Loucy (cell line): ENCODE results near the gene NME3.

Experiments used
- H2AFZ ChIP-seq: fragments of 200-600 bp; sonication (generic); 2 replicates; pipeline ENCODE4 v1.6.0; 2016; ENCODE audit warnings: antibody characterized with exemption, mild to moderate bottlenecking, low read length, moderate library complexity
- H3F3A ChIP-seq: fragments of 200-600 bp; 2 replicates; pipeline ENCODE4 v1.6.0; 2016; ENCODE audit warnings: antibody characterized with exemption, low read depth, mild to moderate bottlenecking
- H3K27me3 ChIP-seq: fragments of 200-600 bp; sonication (generic); 2 replicates; pipeline ENCODE4 v1.6.1; 2014; ENCODE audit warnings: low read length, mild to moderate bottlenecking; ENCODE audit not compliant: insufficient read depth, poor library complexity, severe bottlenecking
- H3K36me3 ChIP-seq: fragments of 200-600 bp; sonication (generic); 2 replicates; pipeline ENCODE4 v1.6.1; 2016; ENCODE audit warnings: low read length; ENCODE audit not compliant: insufficient read depth
- H3K4me1 ChIP-seq: fragments of 200-600 bp; sonication (generic); 2 replicates; pipeline ENCODE4 v1.5.1; 2014; ENCODE audit warnings: low read length, mild to moderate bottlenecking; ENCODE audit not compliant: insufficient read depth, poor library complexity, severe bottlenecking
- H3K4me2 ChIP-seq: fragments of 200-600 bp; sonication (generic); 2 replicates; pipeline ENCODE4 v1.6.0; 2014; ENCODE audit warnings: antibody characterized with exemption, low read length, low read depth, mild to moderate bottlenecking; ENCODE audit not compliant: poor library complexity, severe bottlenecking
- H3K4me3 ChIP-seq: fragments of 200-600 bp; sonication (generic); 2 replicates; pipeline ENCODE4 v1.5.1; 2014; ENCODE audit warnings: low read length, mild to moderate bottlenecking, mixed read lengths; ENCODE audit not compliant: poor library complexity, severe bottlenecking
- H3K79me2 ChIP-seq: fragments of 200-600 bp; sonication (generic); 2 replicates; pipeline ENCODE4 v1.6.1; 2014; ENCODE audit warnings: low read length; ENCODE audit not compliant: insufficient read depth
- H3K9ac ChIP-seq: fragments of 200-600 bp; sonication (generic); 2 replicates; pipeline ENCODE4 v1.6.0; 2014; ENCODE audit warnings: mild to moderate bottlenecking, low read depth, low read length, moderate library complexity; ENCODE audit not compliant: poor library complexity, severe bottlenecking
- H3K9me2 ChIP-seq: fragments of 200-600 bp; sonication (generic); replicated peaks from 2 replicates; pipeline ENCODE4 v1.6.1; 2016; ENCODE audit warnings: low read depth, low read length, mixed read lengths
- H3K9me3 ChIP-seq: fragments of 200-600 bp; sonication (generic); 2 replicates; pipeline ENCODE4 v1.6.1; 2014; ENCODE audit warnings: mild to moderate bottlenecking, antibody characterized with exemption, low read length, low read depth; ENCODE audit not compliant: insufficient read depth
- H4K20me1 ChIP-seq: fragments of 200-600 bp; sonication (generic); 2 replicates; pipeline ENCODE4 v1.6.0; 2014; ENCODE audit warnings: antibody characterized with exemption, low read length, mild to moderate bottlenecking; ENCODE audit not compliant: insufficient read depth, poor library complexity, severe bottlenecking
- EZH2phosphoT487 ChIP-seq: fragments of 200-600 bp; IDR thresholded peaks from 2 replicates; pipeline ENCODE4 v1.6.1; 2018; ENCODE audit warnings: antibody characterized with exemption, mild to moderate bottlenecking, moderate library complexity, borderline replicate concordance
- TF ChIP-seq, protein P1 (sequence below): fragments of 200-600 bp; sonication (generic); conservative IDR thresholded peaks from 2 replicates; pipeline ENCODE4 v1.5.1; 2014; ENCODE audit warnings: mild to moderate bottlenecking, antibody characterized with exemption, low read length

Gene NME3

DNA sequence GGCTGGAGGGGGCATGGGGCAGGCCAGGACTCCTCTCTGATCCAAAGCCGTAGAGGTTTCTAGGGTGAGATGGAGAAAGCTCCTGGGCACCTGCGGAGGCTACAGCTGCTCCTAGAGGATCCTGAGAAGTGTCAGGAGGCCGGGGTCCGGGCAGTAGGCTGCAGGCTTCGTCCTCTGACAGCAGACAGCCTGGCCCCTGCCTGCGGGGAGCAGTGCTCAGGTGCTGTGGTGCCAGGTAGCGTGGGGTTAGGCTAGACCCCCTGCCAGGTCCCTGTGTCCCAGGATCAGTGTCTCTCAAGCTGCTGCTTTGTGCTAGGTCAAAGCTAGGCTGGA, 3.1 kb upstream of the NME3 start:
- Histone ChIP-seq H3K9me3 (no peaks in the 10 kb centered on the region), H4K20me1 (peaks cover 10% of the 10 kb centered on the region), H3K9ac (peak overlapping the region; percentile 86), H3K4me3 (peak overlapping the region; percentile 95), H3K4me2 (peak overlapping the region; percentile 83), H2AFZ (no peak overlapping the region), H3K79me2 (peaks cover 23% of the 10 kb centered on the region; the same call in 1 of the 2 replicates), H3K27me3 (no peaks in the 10 kb centered on the region), H3K36me3 (no peaks in the 10 kb centered on the region), H3F3A (no peaks in the 10 kb centered on the region), H3K4me1 (no peaks in the 10 kb centered on the region), H3K9me2 (no peaks in the 10 kb centered on the region)
- TF ChIP-seq EZH2phosphoT487, result no peak
- TF ChIP-seq, protein P1, sequence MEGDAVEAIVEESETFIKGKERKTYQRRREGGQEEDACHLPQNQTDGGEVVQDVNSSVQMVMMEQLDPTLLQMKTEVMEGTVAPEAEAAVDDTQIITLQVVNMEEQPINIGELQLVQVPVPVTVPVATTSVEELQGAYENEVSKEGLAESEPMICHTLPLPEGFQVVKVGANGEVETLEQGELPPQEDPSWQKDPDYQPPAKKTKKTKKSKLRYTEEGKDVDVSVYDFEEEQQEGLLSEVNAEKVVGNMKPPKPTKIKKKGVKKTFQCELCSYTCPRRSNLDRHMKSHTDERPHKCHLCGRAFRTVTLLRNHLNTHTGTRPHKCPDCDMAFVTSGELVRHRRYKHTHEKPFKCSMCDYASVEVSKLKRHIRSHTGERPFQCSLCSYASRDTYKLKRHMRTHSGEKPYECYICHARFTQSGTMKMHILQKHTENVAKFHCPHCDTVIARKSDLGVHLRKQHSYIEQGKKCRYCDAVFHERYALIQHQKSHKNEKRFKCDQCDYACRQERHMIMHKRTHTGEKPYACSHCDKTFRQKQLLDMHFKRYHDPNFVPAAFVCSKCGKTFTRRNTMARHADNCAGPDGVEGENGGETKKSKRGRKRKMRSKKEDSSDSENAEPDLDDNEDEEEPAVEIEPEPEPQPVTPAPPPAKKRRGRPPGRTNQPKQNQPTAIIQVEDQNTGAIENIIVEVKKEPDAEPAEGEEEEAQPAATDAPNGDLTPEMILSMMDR, result no peak

DNA sequence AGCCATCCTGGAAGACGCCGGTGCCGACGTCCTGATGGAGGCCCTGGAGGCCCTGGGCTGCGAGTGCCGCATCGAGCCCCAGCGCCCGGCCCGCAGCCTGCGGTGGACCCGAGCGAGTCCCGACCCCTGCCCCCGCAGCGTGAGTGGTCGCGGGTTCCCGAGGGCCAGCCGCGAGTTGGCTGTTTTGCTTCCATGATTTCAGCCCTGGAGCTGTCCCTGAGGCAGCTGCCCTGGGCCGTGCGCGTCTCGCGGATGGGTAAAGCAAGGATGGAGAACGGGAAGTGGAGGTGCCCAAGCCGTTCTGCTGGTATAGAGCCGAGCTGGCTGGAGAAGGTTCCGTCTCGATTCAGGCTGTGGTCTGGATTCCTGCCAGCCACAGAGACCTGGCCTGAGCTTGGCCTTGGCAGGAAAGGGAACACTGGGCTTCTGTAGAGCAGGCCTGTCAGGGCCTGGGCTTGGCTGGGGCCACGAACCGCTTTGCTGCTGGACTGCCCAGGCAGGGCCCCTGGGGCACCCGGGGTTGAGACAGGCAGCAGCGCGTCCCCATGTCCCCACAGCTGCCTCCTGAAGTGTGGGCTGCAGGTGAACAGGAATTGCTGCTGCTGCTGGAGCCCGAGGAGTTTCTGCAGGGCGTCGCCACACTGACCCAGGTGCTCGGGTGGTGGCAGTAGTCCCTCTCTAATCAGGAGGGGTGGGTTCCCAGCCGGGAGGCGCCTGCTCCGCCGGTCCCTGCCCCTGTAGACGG, 2.5 kb upstream of the NME3 start:
- Histone ChIP-seq H3K9me2 (no peaks in the 10 kb centered on the region), H3K36me3 (no peaks in the 10 kb centered on the region), H3K4me3 (peak overlapping the region; percentile 95), H3K4me2 (peak overlapping the region; percentile 83), H3K79me2 (peaks cover 23% of the 10 kb centered on the region; the same call in 1 of the 2 replicates), H3K9ac (peak overlapping the region; percentile 86), H2AFZ (peak overlapping the region; percentile 64; the same call in 1 of the 2 replicates), H3K27me3 (no peaks in the 10 kb centered on the region), H3F3A (no peaks in the 10 kb centered on the region), H3K9me3 (no peaks in the 10 kb centered on the region), H3K4me1 (no peaks in the 10 kb centered on the region), H4K20me1 (peaks cover 10% of the 10 kb centered on the region)
- TF ChIP-seq, protein P1, result no peak

DNA sequence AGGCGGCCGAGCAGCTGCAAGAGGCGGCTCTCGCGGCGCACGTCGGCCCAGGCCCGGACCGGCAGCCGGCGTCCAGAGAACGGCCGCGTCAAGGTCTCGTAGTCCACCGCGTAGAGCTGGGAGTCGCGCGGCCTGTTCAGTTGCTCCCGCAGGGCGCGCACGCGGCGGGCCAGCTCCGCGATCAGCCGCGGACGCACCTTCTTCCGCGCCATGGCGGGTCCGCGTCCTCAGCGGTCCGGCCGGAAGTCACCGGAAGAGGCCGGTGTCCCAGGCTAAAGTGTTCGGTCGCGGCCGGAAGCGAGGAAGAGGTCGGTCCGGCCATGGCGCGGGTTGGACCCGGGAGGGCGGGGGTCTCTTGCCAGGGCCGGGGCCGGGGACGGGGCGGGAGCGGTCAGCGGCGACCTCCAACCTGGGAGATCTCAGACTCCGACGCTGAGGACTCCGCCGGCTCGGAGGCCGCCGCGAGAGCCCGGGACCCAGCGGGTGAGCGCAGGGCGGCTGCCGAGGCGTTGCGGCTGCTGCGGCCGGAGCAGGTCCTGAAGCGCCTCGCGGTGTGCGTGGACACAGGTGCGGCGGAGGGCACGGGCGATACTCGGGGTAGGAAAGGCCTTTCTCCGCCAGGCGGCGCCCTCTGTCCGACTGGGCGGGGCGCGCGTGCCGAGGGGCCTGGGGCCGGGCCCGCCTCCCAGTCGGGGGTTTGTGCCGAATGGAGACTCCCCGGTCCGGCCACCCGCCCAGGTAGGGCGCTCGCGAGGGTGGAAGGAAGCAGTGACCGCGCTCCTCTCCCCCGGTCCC, 1.8 kb upstream of the NME3 start, which contains the start of gene MRPS34:
TSS of gene MRPS34 (minus strand) at position 227 of the 795 bp plus-strand sequence. CDS start at position 212, 15 bp downstream.
- no peaks in the 10 kb centered on the region for H3K36me3 ChIP-seq
- H3K79me2 ChIP-seq, result peaks cover 23% of the 10 kb centered on the region; the same call in 1 of the 2 replicates
- H3K9me3 ChIP-seq, result no peaks in the 10 kb centered on the region
- no peaks in the 10 kb centered on the region for H3K27me3 ChIP-seq
- peaks cover 10% of the 10 kb centered on the region for H4K20me1 ChIP-seq
- TF ChIP-seq, protein P1, result peak; percentile 44
- no peak for TF ChIP-seq EZH2phosphoT487
- H3K9ac ChIP-seq, result peak within 1 kb of the TSS; percentile 86
- no peaks in the 10 kb centered on the region for H3F3A ChIP-seq
- H3K4me2 ChIP-seq, result peak within 1 kb of the TSS; percentile 85
- no peaks in the 10 kb centered on the region for H3K4me1 ChIP-seq
- H3K4me3 ChIP-seq, result peak within 1 kb of the TSS; percentile 95
- peak within 1 kb of the TSS; percentile 64; the same call in 1 of the 2 replicates for H2AFZ ChIP-seq
- H3K9me2 ChIP-seq, result no peaks in the 10 kb centered on the region
